HepG2 (cell line): Measurements from ENCODE around the gene ZBTB46. TPM values are rescaled to one million over a fixed set of nuclear protein-coding genes. Genes with fewer than 3 reads are reported as not detected.

ENCODE experiments used
- DR1 ChIP-seq: sonication (generic); formaldehyde crosslinking; IDR thresholded peaks from 2 replicates; pipeline ENCODE4 v1.8.0; 2021; ENCODE audit warnings: mild to moderate bottlenecking, missing genetic modification reagents, inconsistent platforms
- HMGA1 ChIP-seq: sonication (generic); formaldehyde crosslinking; conservative IDR thresholded peaks from 2 replicates; pipeline ENCODE4 v1.4.0; 2020; ENCODE audit warnings: missing genetic modification reagents
- KLF12 ChIP-seq: sonication (generic); formaldehyde crosslinking; IDR thresholded peaks from 2 replicates; pipeline ENCODE4 v1.4.0; 2020; ENCODE audit warnings: missing genetic modification reagents, borderline replicate concordance
- NAIF1 ChIP-seq: sonication (generic); formaldehyde crosslinking; IDR thresholded peaks from 2 replicates; pipeline ENCODE4 v1.5.0; 2020; ENCODE audit warnings: mild to moderate bottlenecking, missing genetic modification reagents, borderline replicate concordance
- SMAD9 ChIP-seq: sonication (generic); formaldehyde crosslinking; IDR thresholded peaks from 2 replicates; pipeline ENCODE4 v1.5.1; 2020; ENCODE audit warnings: mild to moderate bottlenecking, missing genetic modification reagents
- STAT5B ChIP-seq: sonication (generic); formaldehyde crosslinking; IDR thresholded peaks from 2 replicates; pipeline ENCODE4 v1.4.0; 2020; ENCODE audit warnings: missing genetic modification reagents
- ZNF432 ChIP-seq: sonication (generic); formaldehyde crosslinking; IDR thresholded peaks from 2 replicates; pipeline ENCODE4 v1.5.0; 2020; ENCODE audit warnings: missing genetic modification reagents, mild to moderate bottlenecking, borderline replicate concordance
- polyA plus RNA-seq, 8 experiments: library from polyadenylated mRNA; depleted of rRNA in 3 of 8; stranded (reverse) in 7 of 8; unstranded in 1 of 8; fragments of >200 nt; fragmentation: Illumina TruSeq in 4 of 8; extraction: Trizol in 4 of 8; gene quantifications; 2 replicates each; pipeline versions ENCODE4 v1.2.1 to v1.2.3, GENCODE V29; 2011 to 2016; ENCODE audit warnings: low read depth in 4 of 8, missing spikeins in 1 of 8, mixed read lengths in 1 of 8; ENCODE audit not compliant: insufficient read depth in 1 of 8
- total RNA-seq, 5 experiments: library from RNA; depleted of rRNA; stranded (reverse); fragments of >200 nt; fragmentation: Illumina TruSeq; extraction: Trizol; gene quantifications; 2 replicates each; pipeline ENCODE4 v1.2.3, GENCODE V29; 2016; ENCODE audit warnings: low read depth in 1 of 5
- TF ChIP-seq, protein P1 (sequence below): sonication (generic); formaldehyde crosslinking; IDR thresholded peaks from 2 replicates; pipeline ENCODE4 v1.4.0; 2020; ENCODE audit warnings: missing genetic modification reagents, borderline replicate concordance
- TF ChIP-seq, protein P2 (sequence below): sonication (generic); formaldehyde crosslinking; IDR thresholded peaks from 2 replicates; pipeline ENCODE4 v1.4.0; 2020; ENCODE audit warnings: missing genetic modification reagents
- TF ChIP-seq, protein P3 (sequence below): sonication (generic); formaldehyde crosslinking; IDR thresholded peaks from 2 replicates; pipeline ENCODE4 v1.4.0; 2020; ENCODE audit warnings: missing genetic modification reagents
- TF ChIP-seq, protein P4 (sequence below), 2 experiments: sonication (generic) in 1 of 2; formaldehyde crosslinking in 1 of 2; IDR thresholded peaks; 2 replicates each; pipeline versions ENCODE4 v1.4.0 to v1.6.1; 2016 to 2020; ENCODE audit warnings: borderline replicate concordance in 1 of 2, low read depth in 1 of 2, mild to moderate bottlenecking in 1 of 2, missing genetic modification reagents in 1 of 2

The ZBTB46 gene
- total and polyA plus RNA-seq, 2 of the 13 experiments (the other 11 are each of a cell fraction or from before 2014, with no cell fraction given) = 1.6 to 13.5 TPM

DNA sequence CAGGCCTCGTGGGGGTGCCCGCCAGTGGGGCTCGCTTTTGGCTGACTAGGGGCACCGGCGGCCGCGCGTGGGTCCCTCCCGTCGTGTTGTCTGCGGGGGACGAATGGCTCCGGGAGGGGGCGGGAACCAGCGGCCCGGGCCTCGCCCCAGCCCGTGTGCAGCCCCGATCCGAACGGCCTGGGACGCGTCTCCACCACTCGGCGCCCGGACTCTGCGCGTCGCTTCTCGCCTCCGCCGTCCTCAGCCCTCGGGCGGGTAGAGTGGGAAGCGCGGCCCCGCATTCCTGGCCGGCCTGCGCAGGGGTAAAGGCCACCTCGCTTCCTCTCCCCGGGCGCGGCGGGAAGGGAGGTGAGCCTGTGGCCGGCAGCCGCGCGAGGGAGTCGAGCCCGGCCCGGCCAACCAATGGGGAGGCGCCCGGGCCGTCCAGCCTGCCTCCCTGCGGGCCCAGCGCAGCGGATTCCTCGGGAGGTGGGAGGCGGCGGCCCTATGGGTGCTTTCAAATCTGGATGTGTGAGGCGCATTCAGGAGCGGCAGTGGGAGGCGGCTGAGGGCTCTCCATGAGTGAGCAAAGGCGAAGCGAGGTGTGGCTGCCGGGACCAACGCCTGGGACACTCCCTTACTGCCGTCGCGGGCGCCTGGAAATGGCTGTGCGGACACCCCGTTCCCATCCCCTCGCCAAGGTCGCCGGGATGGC is 1.1 kb upstream of the ZBTB46 start (continued):
- TF ChIP-seq, protein P1, sequence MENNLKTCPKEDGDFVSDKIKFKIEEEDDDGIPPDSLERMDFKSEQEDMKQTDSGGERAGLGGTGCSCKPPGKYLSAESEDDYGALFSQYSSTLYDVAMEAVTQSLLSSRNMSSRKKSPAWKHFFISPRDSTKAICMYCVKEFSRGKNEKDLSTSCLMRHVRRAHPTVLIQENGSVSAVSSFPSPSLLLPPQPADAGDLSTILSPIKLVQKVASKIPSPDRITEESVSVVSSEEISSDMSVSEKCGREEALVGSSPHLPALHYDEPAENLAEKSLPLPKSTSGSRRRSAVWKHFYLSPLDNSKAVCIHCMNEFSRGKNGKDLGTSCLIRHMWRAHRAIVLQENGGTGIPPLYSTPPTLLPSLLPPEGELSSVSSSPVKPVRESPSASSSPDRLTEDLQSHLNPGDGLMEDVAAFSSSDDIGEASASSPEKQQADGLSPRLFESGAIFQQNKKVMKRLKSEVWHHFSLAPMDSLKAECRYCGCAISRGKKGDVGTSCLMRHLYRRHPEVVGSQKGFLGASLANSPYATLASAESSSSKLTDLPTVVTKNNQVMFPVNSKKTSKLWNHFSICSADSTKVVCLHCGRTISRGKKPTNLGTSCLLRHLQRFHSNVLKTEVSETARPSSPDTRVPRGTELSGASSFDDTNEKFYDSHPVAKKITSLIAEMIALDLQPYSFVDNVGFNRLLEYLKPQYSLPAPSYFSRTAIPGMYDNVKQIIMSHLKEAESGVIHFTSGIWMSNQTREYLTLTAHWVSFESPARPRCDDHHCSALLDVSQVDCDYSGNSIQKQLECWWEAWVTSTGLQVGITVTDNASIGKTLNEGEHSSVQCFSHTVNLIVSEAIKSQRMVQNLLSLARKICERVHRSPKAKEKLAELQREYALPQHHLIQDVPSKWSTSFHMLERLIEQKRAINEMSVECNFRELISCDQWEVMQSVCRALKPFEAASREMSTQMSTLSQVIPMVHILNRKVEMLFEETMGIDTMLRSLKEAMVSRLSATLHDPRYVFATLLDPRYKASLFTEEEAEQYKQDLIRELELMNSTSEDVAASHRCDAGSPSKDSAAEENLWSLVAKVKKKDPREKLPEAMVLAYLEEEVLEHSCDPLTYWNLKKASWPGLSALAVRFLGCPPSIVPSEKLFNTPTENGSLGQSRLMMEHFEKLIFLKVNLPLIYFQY = no peak
- TF ChIP-seq DR1 (CRISPR knock-in tag) (no peak), KLF12 (no peak), HMGA1 (CRISPR knock-in tag) (no peak), STAT5B (CRISPR knock-in tag) (no peak), SMAD9 (CRISPR knock-in tag) (no peak), NAIF1 (CRISPR knock-in tag) (no peak), ZNF432 (CRISPR knock-in tag) (no peak)
- TF ChIP-seq, protein P2, sequence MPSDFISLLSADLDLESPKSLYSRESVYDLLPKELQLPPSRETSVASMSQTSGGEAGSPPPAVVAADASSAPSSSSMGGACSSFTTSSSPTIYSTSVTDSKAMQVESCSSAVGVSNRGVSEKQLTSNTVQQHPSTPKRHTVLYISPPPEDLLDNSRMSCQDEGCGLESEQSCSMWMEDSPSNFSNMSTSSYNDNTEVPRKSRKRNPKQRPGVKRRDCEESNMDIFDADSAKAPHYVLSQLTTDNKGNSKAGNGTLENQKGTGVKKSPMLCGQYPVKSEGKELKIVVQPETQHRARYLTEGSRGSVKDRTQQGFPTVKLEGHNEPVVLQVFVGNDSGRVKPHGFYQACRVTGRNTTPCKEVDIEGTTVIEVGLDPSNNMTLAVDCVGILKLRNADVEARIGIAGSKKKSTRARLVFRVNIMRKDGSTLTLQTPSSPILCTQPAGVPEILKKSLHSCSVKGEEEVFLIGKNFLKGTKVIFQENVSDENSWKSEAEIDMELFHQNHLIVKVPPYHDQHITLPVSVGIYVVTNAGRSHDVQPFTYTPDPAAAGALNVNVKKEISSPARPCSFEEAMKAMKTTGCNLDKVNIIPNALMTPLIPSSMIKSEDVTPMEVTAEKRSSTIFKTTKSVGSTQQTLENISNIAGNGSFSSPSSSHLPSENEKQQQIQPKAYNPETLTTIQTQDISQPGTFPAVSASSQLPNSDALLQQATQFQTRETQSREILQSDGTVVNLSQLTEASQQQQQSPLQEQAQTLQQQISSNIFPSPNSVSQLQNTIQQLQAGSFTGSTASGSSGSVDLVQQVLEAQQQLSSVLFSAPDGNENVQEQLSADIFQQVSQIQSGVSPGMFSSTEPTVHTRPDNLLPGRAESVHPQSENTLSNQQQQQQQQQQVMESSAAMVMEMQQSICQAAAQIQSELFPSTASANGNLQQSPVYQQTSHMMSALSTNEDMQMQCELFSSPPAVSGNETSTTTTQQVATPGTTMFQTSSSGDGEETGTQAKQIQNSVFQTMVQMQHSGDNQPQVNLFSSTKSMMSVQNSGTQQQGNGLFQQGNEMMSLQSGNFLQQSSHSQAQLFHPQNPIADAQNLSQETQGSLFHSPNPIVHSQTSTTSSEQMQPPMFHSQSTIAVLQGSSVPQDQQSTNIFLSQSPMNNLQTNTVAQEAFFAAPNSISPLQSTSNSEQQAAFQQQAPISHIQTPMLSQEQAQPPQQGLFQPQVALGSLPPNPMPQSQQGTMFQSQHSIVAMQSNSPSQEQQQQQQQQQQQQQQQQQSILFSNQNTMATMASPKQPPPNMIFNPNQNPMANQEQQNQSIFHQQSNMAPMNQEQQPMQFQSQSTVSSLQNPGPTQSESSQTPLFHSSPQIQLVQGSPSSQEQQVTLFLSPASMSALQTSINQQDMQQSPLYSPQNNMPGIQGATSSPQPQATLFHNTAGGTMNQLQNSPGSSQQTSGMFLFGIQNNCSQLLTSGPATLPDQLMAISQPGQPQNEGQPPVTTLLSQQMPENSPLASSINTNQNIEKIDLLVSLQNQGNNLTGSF = peak; percentile 53
- TF ChIP-seq, protein P3, sequence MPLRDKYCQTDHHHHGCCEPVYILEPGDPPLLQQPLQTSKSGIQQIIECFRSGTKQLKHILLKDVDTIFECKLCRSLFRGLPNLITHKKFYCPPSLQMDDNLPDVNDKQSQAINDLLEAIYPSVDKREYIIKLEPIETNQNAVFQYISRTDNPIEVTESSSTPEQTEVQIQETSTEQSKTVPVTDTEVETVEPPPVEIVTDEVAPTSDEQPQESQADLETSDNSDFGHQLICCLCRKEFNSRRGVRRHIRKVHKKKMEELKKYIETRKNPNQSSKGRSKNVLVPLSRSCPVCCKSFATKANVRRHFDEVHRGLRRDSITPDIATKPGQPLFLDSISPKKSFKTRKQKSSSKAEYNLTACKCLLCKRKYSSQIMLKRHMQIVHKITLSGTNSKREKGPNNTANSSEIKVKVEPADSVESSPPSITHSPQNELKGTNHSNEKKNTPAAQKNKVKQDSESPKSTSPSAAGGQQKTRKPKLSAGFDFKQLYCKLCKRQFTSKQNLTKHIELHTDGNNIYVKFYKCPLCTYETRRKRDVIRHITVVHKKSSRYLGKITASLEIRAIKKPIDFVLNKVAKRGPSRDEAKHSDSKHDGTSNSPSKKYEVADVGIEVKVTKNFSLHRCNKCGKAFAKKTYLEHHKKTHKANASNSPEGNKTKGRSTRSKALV (CRISPR knock-in tag) = peak; percentile 100
- TF ChIP-seq, protein P4, sequence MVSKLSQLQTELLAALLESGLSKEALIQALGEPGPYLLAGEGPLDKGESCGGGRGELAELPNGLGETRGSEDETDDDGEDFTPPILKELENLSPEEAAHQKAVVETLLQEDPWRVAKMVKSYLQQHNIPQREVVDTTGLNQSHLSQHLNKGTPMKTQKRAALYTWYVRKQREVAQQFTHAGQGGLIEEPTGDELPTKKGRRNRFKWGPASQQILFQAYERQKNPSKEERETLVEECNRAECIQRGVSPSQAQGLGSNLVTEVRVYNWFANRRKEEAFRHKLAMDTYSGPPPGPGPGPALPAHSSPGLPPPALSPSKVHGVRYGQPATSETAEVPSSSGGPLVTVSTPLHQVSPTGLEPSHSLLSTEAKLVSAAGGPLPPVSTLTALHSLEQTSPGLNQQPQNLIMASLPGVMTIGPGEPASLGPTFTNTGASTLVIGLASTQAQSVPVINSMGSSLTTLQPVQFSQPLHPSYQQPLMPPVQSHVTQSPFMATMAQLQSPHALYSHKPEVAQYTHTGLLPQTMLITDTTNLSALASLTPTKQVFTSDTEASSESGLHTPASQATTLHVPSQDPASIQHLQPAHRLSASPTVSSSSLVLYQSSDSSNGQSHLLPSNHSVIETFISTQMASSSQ (IDR thresholded peaks at IDR 0.05; ENCODE audit: low read depth) = no peak
- TF ChIP-seq, protein P4 (CRISPR knock-in tag; IDR thresholded peaks at IDR 0.05; ENCODE audit: borderline replicate concordance) = peak; percentile 9; the same call in 1 of the 2 replicates
